Caco-2 (cell line): Measurements from ENCODE around the gene KCNN1. TPM values are rescaled to one million over a fixed set of nuclear protein-coding genes. Genes with fewer than 3 reads are reported as not detected.

ENCODE experiments used
- BruUV-seq: library from RNA; stranded (reverse); fragments of 400-500 nt; replicated peaks from 2 replicates; lab custom pipeline; 2021; lab: Mats Ljungman, UMichigan
- CTCF ChIA-PET: fragments of 300-600 bp; sonication (Branson Sonifier 250); formaldehyde crosslinking; loops from one replicate; lab custom pipeline; 2022; ENCODE audit warnings: antibody characterized with exemption; lab: Charles Lee
- POLR2A ChIA-PET: fragments of 300-600 bp; sonication (Branson Sonifier 250); formaldehyde crosslinking; loops from one replicate; lab custom pipeline; 2022; ENCODE audit warnings: antibody characterized with exemption; lab: Charles Lee
- DNase-seq, 2 experiments: peaks; one replicate each; pipeline versions ENCODE4 v3.0.0 to v3.0.0-alpha.2; 2020 to 2022
- H3K27me3 ChIP-seq: replicated peaks from 2 replicates; pipeline ENCODE4 v1.6.0; 2011; ENCODE audit warnings: low read length; ENCODE audit not compliant: control insufficient read depth, insufficient read depth
- H3K36me3 ChIP-seq: 2 replicates; pipeline ENCODE4 v1.5.1; 2011; ENCODE audit warnings: low read length; ENCODE audit not compliant: control insufficient read depth, insufficient read depth
- H3K4me1 ChIP-seq: fragments of 250-450 bp; sonication (Bioruptor Pico); 2 replicates; pipeline ENCODE4 v1.5.1; 2020; ENCODE audit warnings: mild to moderate bottlenecking
- H3K4me3 ChIP-seq: 2 replicates; pipeline ENCODE4 v1.5.1; 2011; ENCODE audit warnings: low read depth, mild to moderate bottlenecking, control low read depth, low read length
- H3K9me3 ChIP-seq: fragments of 250-450 bp; sonication (Bioruptor Pico); 2 replicates; pipeline ENCODE4 v1.5.1; 2020; ENCODE audit warnings: mild to moderate bottlenecking, moderate library complexity
- H3K27ac Mint-ChIP-seq: one replicate; pipeline ENCODE4 v1.8.0; 2022; ENCODE audit warnings: mixed read lengths; ENCODE audit not compliant: unreplicated experiment
- H3K27me3 Mint-ChIP-seq: one replicate; pipeline ENCODE4 v1.8.0; 2022; ENCODE audit warnings: mixed read lengths; ENCODE audit not compliant: insufficient read depth, unreplicated experiment
- H3K36me3 Mint-ChIP-seq: one replicate; pipeline ENCODE4 v1.8.0; 2022; ENCODE audit warnings: mild to moderate bottlenecking, mixed read lengths; ENCODE audit not compliant: insufficient read depth, unreplicated experiment
- H3K4me1 Mint-ChIP-seq: one replicate; pipeline ENCODE4 v1.8.0; 2022; ENCODE audit warnings: low read depth, mixed read lengths; ENCODE audit not compliant: unreplicated experiment
- H3K4me3 Mint-ChIP-seq: one replicate; pipeline ENCODE4 v1.8.0; 2022; ENCODE audit warnings: mild to moderate bottlenecking, moderate library complexity, mixed read lengths; ENCODE audit not compliant: unreplicated experiment
- H3K9me3 Mint-ChIP-seq: one replicate; pipeline ENCODE4 v1.8.0; 2022; ENCODE audit warnings: mixed read lengths; ENCODE audit not compliant: unreplicated experiment
- CTCF ChIP-seq, 2 experiments: fragments of 200-600 bp in 1 of 2; IDR thresholded peaks; 1 replicate in 1 of 2; 2 replicates in 1 of 2; pipeline versions ENCODE4 v1.5.1 to v1.8.0; 2011 to 2022; ENCODE audit warnings: antibody characterized with exemption in 1 of 2, control low read depth in 1 of 2, inconsistent platforms in 1 of 2, low read depth in 1 of 2, low read length in 1 of 2, mild to moderate bottlenecking in 1 of 2, moderate library complexity in 1 of 2; ENCODE audit not compliant: insufficient read depth in 1 of 2, severe bottlenecking in 1 of 2, unreplicated experiment in 1 of 2
- intact Hi-C: fragments of 100-400 bp; cut with micrococcal nuclease; formaldehyde crosslinking; loops from one replicate; pipeline ENCODE4 v1.10.0; 2022; ENCODE audit not compliant: unreplicated experiment
- total RNA-seq: library from RNA; stranded (reverse); gene quantifications from 2 replicates; pipeline ENCODE4 v1.2.3, GENCODE V29; 2022

The KCNN1 gene
- total RNA-seq, 1 experiment from 2014 or later = not detected

DNA sequence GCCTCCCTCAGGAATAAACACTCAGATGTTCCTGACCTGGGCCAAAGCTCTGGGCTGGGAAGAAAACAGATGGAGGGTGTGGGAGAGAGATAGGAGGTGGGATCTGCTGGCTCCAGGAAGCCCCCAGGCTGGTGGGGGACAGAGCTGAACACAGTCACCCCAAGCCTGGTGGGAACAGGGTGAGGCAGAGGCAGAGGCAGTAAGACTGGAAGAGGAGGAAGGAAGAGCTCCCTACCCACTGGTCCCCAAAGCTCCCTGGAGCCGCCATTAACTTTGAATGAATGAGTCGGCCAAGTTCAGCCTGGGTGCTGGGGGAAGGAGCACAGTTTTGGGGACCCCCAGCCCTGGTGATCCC, 801 bp upstream of the KCNN1 start:
- no peak overlapping the region for H3K27ac Mint-ChIP-seq
- CTCF ChIA-PET = interaction anchor here (0.7 to 1.4 kb wide), 3 partner anchors 28 to 167 kb away, joined by 3 read pairs; no protein-coding TSS in a partner anchor
- POLR2A ChIA-PET = no interaction called here

DNA sequence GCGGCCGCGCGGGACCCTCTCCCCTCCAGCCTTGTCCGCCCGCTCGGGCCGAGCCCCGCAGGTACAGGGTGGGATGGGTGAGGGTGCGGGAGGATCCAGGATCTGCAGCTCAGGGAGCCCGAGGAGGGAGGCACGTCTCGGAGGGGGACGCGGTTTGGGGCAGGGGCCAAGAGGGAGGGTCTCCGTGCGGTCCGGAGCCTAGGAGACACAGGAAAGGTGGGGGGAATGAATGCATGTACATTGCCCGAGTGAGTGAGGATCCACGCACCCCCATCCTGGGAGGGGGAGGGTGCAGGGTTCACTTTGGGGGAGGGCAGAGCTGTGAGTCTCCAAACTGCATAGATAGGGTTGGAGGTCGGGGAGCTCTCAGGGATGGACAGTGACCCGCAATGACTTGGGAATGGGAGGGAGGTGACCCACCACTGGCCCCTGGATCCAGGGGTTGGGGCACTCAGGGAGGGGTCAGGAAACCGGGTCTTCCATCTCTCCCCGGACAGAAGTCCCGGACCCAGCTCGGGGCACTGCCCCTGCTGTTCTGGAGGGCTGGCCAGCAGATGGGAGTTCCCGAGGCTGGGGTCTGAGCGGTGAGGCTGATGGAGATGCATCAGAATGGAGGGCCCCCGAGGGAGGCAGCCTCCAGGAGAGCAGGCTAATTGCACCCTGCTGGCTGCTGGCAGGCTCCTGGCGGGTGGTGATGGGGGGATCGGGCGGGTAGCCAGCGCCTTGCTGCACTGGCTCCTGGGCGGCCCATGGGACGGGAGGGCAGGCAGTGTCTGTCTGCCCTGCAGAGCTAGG, 547 bp downstream of the KCNN1 start:
- Mint-ChIP-seq H3K36me3 (no peaks in the 10 kb centered on the region), H3K9me3 (no peaks in the 10 kb centered on the region), H3K4me1 (no peaks in the 10 kb centered on the region), H3K27ac (no peak overlapping the region), H3K4me3 (no peak overlapping the region), H3K27me3 (no peaks in the 10 kb centered on the region)
- no peak for TF ChIP-seq CTCF (IDR thresholded peaks at IDR 0.05; ENCODE audit: insufficient read depth in 1 of 2, low read depth in 1 of 2, low read length in 1 of 2, severe bottlenecking in 1 of 2, unreplicated experiment in 1 of 2)
- peaks cover 8% of the 10 kb centered on the region; the same call in 1 of the 2 replicates for H3K4me1 ChIP-seq
- POLR2A ChIA-PET = no interaction called here
- no peaks in the 10 kb centered on the region for H3K9me3 ChIP-seq
- no peak for DNase-seq
- no TSS peak for BruUV-seq
- H3K27me3 ChIP-seq = no peaks in the 10 kb centered on the region
- H3K36me3 ChIP-seq = no peaks in the 10 kb centered on the region
- CTCF ChIA-PET = interaction anchor here (0.6 kb wide), 1 partner anchor 580 kb away, joined by 3 read pairs; no protein-coding TSS in a partner anchor
- intact Hi-C loops = no loop called here
- H3K4me3 ChIP-seq = no peak overlapping the region

More for the DNA sequence above, 801 bp upstream of the KCNN1 start:
- Histone ChIP-seq H3K4me3 (no peak overlapping the region), H3K27me3 (no peaks in the 10 kb centered on the region), H3K36me3 (no peaks in the 10 kb centered on the region), H3K9me3 (no peaks in the 10 kb centered on the region), H3K4me1 (peaks cover 8% of the 10 kb centered on the region; the same call in 1 of the 2 replicates)
- no TSS peak for BruUV-seq
- H3K27me3 Mint-ChIP-seq = no peaks in the 10 kb centered on the region
- no peak for DNase-seq
- no peak overlapping the region for H3K4me3 Mint-ChIP-seq
- no peak for TF ChIP-seq CTCF (IDR thresholded peaks at IDR 0.05; ENCODE audit: insufficient read depth in 1 of 2, low read depth in 1 of 2, low read length in 1 of 2, severe bottlenecking in 1 of 2, unreplicated experiment in 1 of 2)
- no peaks in the 10 kb centered on the region for H3K36me3 Mint-ChIP-seq
- H3K4me1 Mint-ChIP-seq = no peaks in the 10 kb centered on the region
- intact Hi-C loops = no loop called here
- no peaks in the 10 kb centered on the region for H3K9me3 Mint-ChIP-seq

GRCh38 chr19:17968362-17968761, 1.5 kb downstream of the KCNN1 start:
- no peaks in the 10 kb centered on the region for H3K27me3 ChIP-seq
- DNase-seq = no peak
- ChIA-PET POLR2A (no interaction called here), CTCF (interaction anchor here (0.6 kb wide), 1 partner anchor 30 kb away, joined by 3 read pairs; no protein-coding TSS in a partner anchor)
- intact Hi-C loops = no loop called here
- no peaks in the 10 kb centered on the region for H3K9me3 Mint-ChIP-seq
- BruUV-seq = no TSS peak
- H3K4me1 ChIP-seq = peaks cover 8% of the 10 kb centered on the region; the same call in 1 of the 2 replicates
- no peaks in the 10 kb centered on the region for H3K36me3 ChIP-seq
- H3K36me3 Mint-ChIP-seq = no peaks in the 10 kb centered on the region
- H3K27ac Mint-ChIP-seq = no peak overlapping the region
- no peak for TF ChIP-seq CTCF (IDR thresholded peaks at IDR 0.05; ENCODE audit: insufficient read depth in 1 of 2, low read depth in 1 of 2, low read length in 1 of 2, severe bottlenecking in 1 of 2, unreplicated experiment in 1 of 2)
- no peaks in the 10 kb centered on the region for H3K4me1 Mint-ChIP-seq
- no peaks in the 10 kb centered on the region for H3K27me3 Mint-ChIP-seq
- H3K4me3 ChIP-seq = no peak overlapping the region
- no peaks in the 10 kb centered on the region for H3K9me3 ChIP-seq
- no peak overlapping the region for H3K4me3 Mint-ChIP-seq
